GM12878 (cell line): Measurements from ENCODE around the gene UBE2E2.

ENCODE experiments used
- CEBPZ ChIP-seq: fragments of 150-350 bp; IDR thresholded peaks from 2 replicates; pipeline ENCODE4 v1.6.1; 2016; ENCODE audit warnings: low read depth, low read length
- CTCF ChIP-seq, 3 experiments: IDR thresholded peaks in 2 of 3; conservative IDR thresholded peaks in 1 of 3; 2 replicates each; pipeline ENCODE4 v1.5.1; 2011; ENCODE audit warnings: low read depth in 3 of 3, low read length in 3 of 3, mild to moderate bottlenecking in 3 of 3, control low read depth in 2 of 3, moderate library complexity in 2 of 3, inconsistent platforms in 1 of 3, mixed read lengths in 1 of 3; ENCODE audit not compliant: control insufficient read depth in 2 of 3, insufficient read depth in 1 of 3; ENCODE audit errors: extremely low read depth in 1 of 3
- EZH2 ChIP-seq: IDR thresholded peaks from 2 replicates; pipeline ENCODE4 v1.6.1; 2012; ENCODE audit warnings: low read depth, mild to moderate bottlenecking, control low read depth, inconsistent platforms, low read length, borderline replicate concordance; ENCODE audit not compliant: control insufficient read depth
- MYC ChIP-seq: IDR thresholded peaks from 2 replicates; pipeline ENCODE4 v1.6.1; 2011; ENCODE audit warnings: mild to moderate bottlenecking, low read length, moderate library complexity, inconsistent platforms; ENCODE audit not compliant: insufficient read depth, insufficient replicate concordance, insufficient read length, severe bottlenecking
- POLR2AphosphoS2 ChIP-seq: IDR thresholded peaks from 2 replicates; pipeline ENCODE4 v1.6.1; 2011; ENCODE audit warnings: low read depth, mild to moderate bottlenecking, low read length, improper control_type of control experiment, moderate library complexity
- POLR2AphosphoS5 ChIP-seq: IDR thresholded peaks from 2 replicates; pipeline ENCODE4 v1.6.1; 2011; ENCODE audit warnings: mild to moderate bottlenecking, low read length, inconsistent platforms

DNA sequence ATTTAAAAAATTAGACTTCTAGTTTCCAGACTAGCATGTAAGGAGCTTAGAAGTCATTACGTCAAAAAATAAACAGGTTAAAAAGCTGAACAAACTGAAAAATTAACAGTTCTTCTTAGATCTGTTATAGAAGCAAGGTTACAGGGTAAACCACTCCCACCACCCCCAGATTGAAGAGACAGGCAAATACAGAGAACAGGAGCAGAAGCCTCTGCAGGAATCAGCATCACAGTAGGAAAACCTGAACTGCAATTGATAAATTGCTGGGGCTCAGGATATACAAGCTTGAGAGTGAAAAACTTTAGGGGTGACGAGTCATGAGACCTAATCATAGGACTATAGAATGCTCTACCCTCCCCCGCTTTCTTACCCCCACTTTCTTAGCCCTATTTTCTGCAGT lies 222.3 kb downstream of the UBE2E2 start:
- TF ChIP-seq CTCF (IDR thresholded peaks at IDR 0.05 in 2 of 3, conservative IDR thresholded peaks at IDR 0.05 in 1 of 3; ENCODE audit: control insufficient read depth in 2 of 3, extremely low read depth in 1 of 3, insufficient read depth in 1 of 3, low read depth in 3 of 3, low read length in 3 of 3) (no peak), MYC (no peak), CEBPZ (no peak), POLR2AphosphoS2 (no peak), POLR2AphosphoS5 (no peak), EZH2 (no peak)
